HG03196 (cell line): ENCODE results near the gene PSG4.
"Not testable (repeated sequence)": the region's sequence is repeated elsewhere in the genome, so short reads cannot be mapped to it uniquely, and the experiment has no call there.

Source experiments
- ATAC-seq: cut with Tn5 transposase; IDR thresholded peaks from one replicate; pipeline ENCODE4 v1.9.1; 2021; ENCODE audit not compliant: unreplicated experiment

The PSG4 gene

GRCh38 chr19:43198686-43199419 is 6.6 kb downstream of the PSG4 start:
- not testable (repeated sequence) for ATAC-seq

GRCh38 chr19:43197666-43198397 is 7.6 kb downstream of the PSG4 start:
- ATAC-seq: not testable (repeated sequence)

- not testable (repeated sequence) for ATAC-seq
Observed at GRCh38 chr19:43194397-43194796, 11.0 kb downstream of the PSG4 start.

- not testable (repeated sequence) for ATAC-seq
Observed at GRCh38 chr19:43192381-43193155, 12.9 kb downstream of the PSG4 start.

- ATAC-seq: not testable (repeated sequence)
Observed at GRCh38 chr19:43188092-43188491, 17.3 kb downstream of the PSG4 start.

GRCh38 chr19:43186311-43186935 is 19.0 kb downstream of the PSG4 start, which contains the start of gene PSG5:
TSS of gene PSG5 (minus strand) at chr19:43186536. CDS start at chr19:43186405, 131 bp downstream.
- ATAC-seq: not testable (repeated sequence)

GRCh38 chr19:43181869-43182771 is 23.3 kb downstream of the PSG4 start:
- not testable (repeated sequence) for ATAC-seq

GRCh38 chr19:43179569-43180147 is 25.8 kb downstream of the PSG4 start:
- not testable (repeated sequence) for ATAC-seq

GRCh38 chr19:43178577-43178976 is 26.9 kb downstream of the PSG4 start:
- not testable (repeated sequence) for ATAC-seq

GRCh38 chr19:43165906-43166305 is 39.5 kb downstream of the PSG4 start:
- not testable (repeated sequence) for ATAC-seq

- not testable (repeated sequence) for ATAC-seq
Observed at GRCh38 chr19:43163135-43163534, 42.3 kb downstream of the PSG4 start.

- ATAC-seq: not testable (repeated sequence)
Observed at GRCh38 chr19:43162261-43162660, 43.2 kb downstream of the PSG4 start.

GRCh38 chr19:43152214-43152613 is 53.2 kb downstream of the PSG4 start:
- no peak for ATAC-seq

GRCh38 chr19:43149788-43150187 is 55.6 kb downstream of the PSG4 start:
- ATAC-seq: not testable (repeated sequence)

- ATAC-seq: no peak
Observed at GRCh38 chr19:43148233-43148632, 57.2 kb downstream of the PSG4 start.
